Measurements from ENCODE around the gene FARP2. TPM values are rescaled to one million over a fixed set of nuclear protein-coding genes. Genes with fewer than 3 reads are reported as not detected.

FARP2 gene
- total RNA-seq, 2 experiments from 2014 or later, result 17.2 to 18.3 TPM

DNA sequence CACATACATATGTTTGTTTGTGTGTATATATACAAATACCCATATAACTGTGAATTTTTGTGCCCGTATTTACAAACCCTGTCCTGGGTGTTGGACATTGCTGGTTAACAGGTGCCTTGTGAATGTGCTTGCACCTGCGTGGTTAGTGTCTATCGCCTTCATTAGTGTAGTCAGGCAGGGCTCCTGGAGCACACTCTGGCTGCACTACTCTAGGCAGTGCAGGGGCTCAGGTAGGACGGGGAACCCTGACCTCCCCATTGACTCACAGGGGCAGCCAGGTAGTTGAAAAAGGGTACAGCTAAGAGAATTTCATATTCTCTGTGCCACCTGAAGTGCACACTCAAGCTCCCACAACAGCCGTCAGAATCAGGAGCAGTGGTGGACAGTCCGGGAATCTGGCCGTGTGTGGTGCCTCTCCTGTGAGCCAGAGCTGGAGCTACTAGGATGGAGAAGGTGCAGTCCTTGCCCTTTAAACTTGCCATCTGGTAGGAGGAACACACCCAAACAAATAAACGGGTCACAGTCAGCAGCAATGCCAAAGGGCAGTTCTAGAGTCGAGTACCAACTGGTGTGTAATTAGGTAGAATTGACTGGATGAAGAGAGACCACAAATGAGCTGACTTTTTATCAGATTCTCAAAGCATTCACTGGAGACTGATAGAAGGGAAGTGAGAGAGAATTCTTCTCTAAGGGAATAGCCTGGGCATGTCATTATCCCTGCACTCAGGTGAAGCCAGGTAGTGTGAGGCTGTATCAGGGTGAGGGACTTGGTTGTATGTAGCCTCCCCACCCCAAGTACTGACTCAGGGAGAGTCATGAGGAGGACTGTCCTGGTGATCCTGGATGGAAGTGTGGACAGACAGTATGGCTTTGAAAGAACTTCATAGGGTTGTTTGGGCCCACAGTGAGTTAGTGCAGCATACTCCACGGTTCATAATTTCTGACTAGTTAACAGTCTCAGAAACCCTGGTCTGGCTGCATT lies 44.1 kb downstream of the FARP2 start:
- no peaks in the 10 kb centered on the region for H3K27me3 Mint-ChIP-seq
- TF ChIP-seq, protein P1, sequence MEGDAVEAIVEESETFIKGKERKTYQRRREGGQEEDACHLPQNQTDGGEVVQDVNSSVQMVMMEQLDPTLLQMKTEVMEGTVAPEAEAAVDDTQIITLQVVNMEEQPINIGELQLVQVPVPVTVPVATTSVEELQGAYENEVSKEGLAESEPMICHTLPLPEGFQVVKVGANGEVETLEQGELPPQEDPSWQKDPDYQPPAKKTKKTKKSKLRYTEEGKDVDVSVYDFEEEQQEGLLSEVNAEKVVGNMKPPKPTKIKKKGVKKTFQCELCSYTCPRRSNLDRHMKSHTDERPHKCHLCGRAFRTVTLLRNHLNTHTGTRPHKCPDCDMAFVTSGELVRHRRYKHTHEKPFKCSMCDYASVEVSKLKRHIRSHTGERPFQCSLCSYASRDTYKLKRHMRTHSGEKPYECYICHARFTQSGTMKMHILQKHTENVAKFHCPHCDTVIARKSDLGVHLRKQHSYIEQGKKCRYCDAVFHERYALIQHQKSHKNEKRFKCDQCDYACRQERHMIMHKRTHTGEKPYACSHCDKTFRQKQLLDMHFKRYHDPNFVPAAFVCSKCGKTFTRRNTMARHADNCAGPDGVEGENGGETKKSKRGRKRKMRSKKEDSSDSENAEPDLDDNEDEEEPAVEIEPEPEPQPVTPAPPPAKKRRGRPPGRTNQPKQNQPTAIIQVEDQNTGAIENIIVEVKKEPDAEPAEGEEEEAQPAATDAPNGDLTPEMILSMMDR (IDR thresholded peaks at IDR 0.05), result no peak
- no peaks in the 10 kb centered on the region for H3K9me3 Mint-ChIP-seq
- Histone ChIP-seq H3K4me1 (ENCODE audit: insufficient read depth, low read length) (no peaks in the 10 kb centered on the region), H3K27ac (ENCODE audit: low read depth in 1 of 2, low read length in 2 of 2) (no peak overlapping the region), H3K4me3 (ENCODE audit: low read length) (no peak overlapping the region), H3K27me3 (ENCODE audit: control insufficient read depth in 1 of 2, insufficient read depth in 2 of 2, low read length in 2 of 2) (no peaks in the 10 kb centered on the region), H3K36me3 (ENCODE audit: insufficient read depth, low read length) (no peaks in the 10 kb centered on the region), H3K9me3 (ENCODE audit: control insufficient read depth in 1 of 2, insufficient read depth in 1 of 2, low read length in 2 of 2) (no peaks in the 10 kb centered on the region)
- peaks cover 6% of the 10 kb centered on the region for H3K36me3 Mint-ChIP-seq (ENCODE audit: low read depth)
- ATAC-seq (ENCODE audit: poor library complexity), result no peak
- no peak overlapping the region for H3K4me3 Mint-ChIP-seq
- intact Hi-C loops (cut with DNase I, micrococcal nuclease), result no loop called here
- DNase-seq, result no peak
- no peak overlapping the region for H3K27ac Mint-ChIP-seq
- CTCF ChIA-PET, result no interaction called here
- H3K4me1 Mint-ChIP-seq (ENCODE audit: low read depth), result no peaks in the 10 kb centered on the region
- POLR2A ChIA-PET, result no interaction called here

DNA sequence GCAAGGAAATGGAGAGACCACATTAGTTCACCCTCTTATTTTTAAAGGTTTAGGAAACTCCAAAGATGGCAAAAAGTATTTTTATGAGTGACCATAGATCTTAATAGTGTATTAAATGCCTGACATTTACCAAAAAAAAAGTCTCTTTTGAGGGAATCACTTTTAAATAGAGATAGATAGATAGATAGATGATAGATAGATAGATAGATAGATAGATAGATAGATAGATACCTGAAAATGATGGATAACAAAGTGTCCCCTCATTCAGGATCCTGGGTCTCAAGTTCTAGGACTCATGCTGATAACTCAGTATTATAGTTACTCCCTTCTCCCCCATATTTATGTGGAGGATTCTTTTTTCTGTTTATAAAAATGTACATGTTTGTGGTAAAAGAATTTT lies 52.8 kb downstream of the FARP2 start:
- Histone ChIP-seq H3K27ac (ENCODE audit: low read depth in 1 of 2, low read length in 2 of 2) (no peak overlapping the region), H3K36me3 (ENCODE audit: insufficient read depth, low read length) (peaks cover 16% of the 10 kb centered on the region), H3K4me1 (ENCODE audit: insufficient read depth, low read length) (no peaks in the 10 kb centered on the region), H3K27me3 (ENCODE audit: control insufficient read depth in 1 of 2, insufficient read depth in 2 of 2, low read length in 2 of 2) (no peaks in the 10 kb centered on the region), H3K9me3 (ENCODE audit: control insufficient read depth in 1 of 2, insufficient read depth in 1 of 2, low read length in 2 of 2) (no peaks in the 10 kb centered on the region), H3K4me3 (ENCODE audit: low read length) (no peak overlapping the region)
- Mint-ChIP-seq H3K4me3 (no peak overlapping the region), H3K4me1 (ENCODE audit: low read depth) (no peaks in the 10 kb centered on the region), H3K27ac (no peak overlapping the region), H3K9me3 (no peaks in the 10 kb centered on the region), H3K27me3 (no peaks in the 10 kb centered on the region), H3K36me3 (ENCODE audit: low read depth) (peaks cover 48% of the 10 kb centered on the region)
- intact Hi-C loops (cut with DNase I, micrococcal nuclease), result no loop called here
- CTCF ChIA-PET, result interaction anchor here (1.1 kb wide), 1 partner anchor 24 kb away, joined by 3 read pairs; no protein-coding TSS in a partner anchor
- TF ChIP-seq, protein P1 (IDR thresholded peaks at IDR 0.05), result no peak
- DNase-seq (no peak), ATAC-seq (ENCODE audit: poor library complexity) (no peak)
- POLR2A ChIA-PET, result no interaction called here

DNA sequence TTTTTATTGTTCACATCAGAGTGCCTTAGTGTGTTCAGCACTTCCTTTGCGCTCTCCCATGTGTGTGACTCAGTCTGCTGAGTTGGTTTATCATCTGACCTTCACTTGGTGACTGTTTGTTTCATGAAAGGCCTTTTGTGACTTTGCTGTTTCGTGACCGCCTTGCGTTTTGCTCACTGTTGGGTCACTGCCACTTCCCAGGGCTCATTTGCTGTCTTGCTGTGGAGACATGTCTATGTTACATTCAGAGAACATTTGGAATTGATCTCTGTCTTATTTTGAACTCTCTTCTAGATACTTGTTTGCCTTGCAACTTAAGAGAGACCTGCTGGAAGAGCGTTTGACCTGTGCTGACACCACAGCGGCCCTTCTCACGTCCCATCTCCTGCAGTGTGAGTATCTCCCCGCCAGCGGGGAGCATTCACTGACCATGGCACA lies 54.7 kb downstream of the FARP2 start:
- Histone ChIP-seq H3K27me3 (ENCODE audit: control insufficient read depth in 1 of 2, insufficient read depth in 2 of 2, low read length in 2 of 2) (no peaks in the 10 kb centered on the region), H3K9me3 (ENCODE audit: control insufficient read depth in 1 of 2, insufficient read depth in 1 of 2, low read length in 2 of 2) (no peaks in the 10 kb centered on the region), H3K27ac (ENCODE audit: low read depth in 1 of 2, low read length in 2 of 2) (no peak overlapping the region), H3K4me1 (ENCODE audit: insufficient read depth, low read length) (no peaks in the 10 kb centered on the region), H3K4me3 (ENCODE audit: low read length) (no peak overlapping the region), H3K36me3 (ENCODE audit: insufficient read depth, low read length) (peaks cover 21% of the 10 kb centered on the region)
- Mint-ChIP-seq H3K4me1 (ENCODE audit: low read depth) (no peaks in the 10 kb centered on the region), H3K9me3 (no peaks in the 10 kb centered on the region), H3K4me3 (no peak overlapping the region), H3K27ac (no peak overlapping the region), H3K36me3 (ENCODE audit: low read depth) (peaks cover 67% of the 10 kb centered on the region), H3K27me3 (no peaks in the 10 kb centered on the region)
- intact Hi-C loops (cut with DNase I, micrococcal nuclease), result no loop called here
- ATAC-seq (ENCODE audit: poor library complexity), result no peak
- TF ChIP-seq, protein P1 (IDR thresholded peaks at IDR 0.05), result no peak
- DNase-seq, result no peak
- POLR2A ChIA-PET, result no interaction called here
- CTCF ChIA-PET, result no interaction called here
